Ammon's horn (tissue), 1 donor: Measurements from ENCODE around the gene RND3.

Experiments used
- DNase-seq: peaks from one replicate; pipeline ENCODE4 v3.0.0-alpha.2; 2016; ENCODE audit warnings: low spot score

RND3 gene, protein sequence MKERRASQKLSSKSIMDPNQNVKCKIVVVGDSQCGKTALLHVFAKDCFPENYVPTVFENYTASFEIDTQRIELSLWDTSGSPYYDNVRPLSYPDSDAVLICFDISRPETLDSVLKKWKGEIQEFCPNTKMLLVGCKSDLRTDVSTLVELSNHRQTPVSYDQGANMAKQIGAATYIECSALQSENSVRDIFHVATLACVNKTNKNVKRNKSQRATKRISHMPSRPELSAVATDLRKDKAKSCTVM

DNA sequence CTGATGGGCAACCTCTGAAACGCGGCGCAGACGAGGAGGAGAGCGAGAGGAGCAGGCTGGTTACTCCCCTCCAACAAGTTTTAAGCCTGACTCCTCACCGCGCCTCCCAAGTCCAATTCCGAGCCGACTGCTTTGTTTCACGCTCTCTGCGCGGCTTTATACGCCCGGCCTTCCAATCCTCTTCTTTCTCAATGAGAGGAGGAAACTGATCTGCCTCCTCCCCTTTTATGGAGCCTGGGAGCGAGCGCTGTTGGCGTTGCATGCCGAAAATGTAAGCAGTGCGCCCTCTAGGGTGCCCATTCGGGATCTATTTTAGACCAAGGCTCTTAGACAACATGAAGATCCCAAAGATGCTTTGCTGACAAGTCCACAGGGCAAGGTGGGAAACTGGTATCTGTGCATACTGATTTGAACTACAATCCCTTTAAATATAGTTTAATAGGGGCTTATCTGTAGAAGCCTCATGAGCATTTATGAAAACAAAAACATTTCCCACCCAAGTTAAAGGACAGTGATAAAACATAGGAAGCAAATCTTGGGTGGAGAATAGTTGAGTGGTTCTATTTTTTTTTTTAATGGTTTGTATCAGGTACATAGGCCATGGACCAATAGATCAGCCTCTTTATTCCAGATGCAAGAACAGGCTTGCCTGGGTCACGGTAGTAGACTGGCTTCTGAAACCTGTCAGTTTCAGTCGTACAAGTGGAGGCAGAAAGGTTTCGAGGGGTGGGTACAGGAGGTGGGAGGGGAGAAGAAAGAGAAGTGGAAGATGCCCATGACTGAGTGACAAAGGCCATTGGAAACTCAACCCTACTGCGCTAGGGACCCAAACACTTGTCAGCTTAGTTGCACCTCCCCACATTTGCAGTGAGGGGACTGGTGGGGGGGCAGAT lies at the start of gene RND3:
Gene RND3 (minus strand): TSS at position 131 of the 893 bp plus-strand sequence. CDS start 250 bp downstream, outside the sequence.
- DNase-seq: peak; percentile 96

DNA sequence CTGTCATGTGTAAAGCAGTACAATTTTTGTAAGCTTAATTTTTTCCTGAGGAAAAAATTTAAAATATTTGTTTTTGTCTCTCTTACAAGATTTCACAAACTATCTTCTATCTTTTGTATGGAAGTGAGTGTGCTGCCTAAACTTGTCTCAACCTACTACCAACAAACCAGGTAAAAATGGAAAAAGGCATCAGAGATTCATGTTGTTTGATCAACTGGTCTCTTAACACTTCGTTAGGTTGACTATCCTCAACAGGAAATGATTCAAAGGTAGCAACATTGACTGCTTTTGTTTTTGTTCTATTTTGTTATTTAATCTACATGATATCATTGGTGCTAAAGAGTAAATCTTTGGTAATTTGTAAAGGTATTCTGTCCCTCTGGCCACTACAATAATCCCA lies 47.7 kb upstream of the RND3 start:
- DNase-seq: no peak

DNA sequence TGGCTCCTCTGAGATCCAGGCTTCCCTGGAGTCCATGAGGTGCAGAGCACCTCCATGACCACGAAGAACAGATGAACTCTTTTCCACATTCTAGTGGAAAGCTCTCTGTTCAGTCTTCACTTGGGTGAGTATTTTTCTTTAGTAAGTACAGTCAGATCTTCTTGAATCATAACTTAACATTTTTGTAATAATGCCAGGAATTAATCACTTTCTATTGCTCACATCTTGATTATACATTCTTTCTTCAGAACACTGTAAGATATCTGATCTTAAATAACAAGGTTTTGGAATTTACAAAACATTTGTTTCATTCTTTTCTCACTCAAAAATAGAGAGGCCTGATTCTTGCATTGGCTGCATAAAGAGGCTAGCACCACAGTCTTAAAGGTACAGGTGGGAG lies 45.4 kb upstream of the RND3 start:
- no peak for DNase-seq

DNA sequence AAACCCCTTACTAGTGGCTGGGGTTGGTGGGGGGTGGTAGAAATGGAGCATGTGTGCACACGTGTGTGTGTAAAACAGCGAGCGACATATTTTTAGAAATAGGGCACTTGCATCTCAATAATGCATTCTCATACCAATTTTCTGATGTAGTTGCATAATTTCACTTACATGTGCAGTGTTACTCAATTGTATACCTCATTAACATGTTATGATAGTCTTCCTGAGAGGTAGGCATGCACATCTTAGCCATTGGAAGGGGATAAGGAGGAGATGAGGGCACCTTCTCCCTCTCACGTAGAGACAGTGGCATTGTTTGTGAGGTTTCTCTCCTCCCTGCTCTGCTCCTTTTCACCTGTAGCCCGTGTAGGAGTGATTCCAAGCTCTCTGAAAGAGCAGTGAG lies 44.6 kb upstream of the RND3 start:
- no peak for DNase-seq

DNA sequence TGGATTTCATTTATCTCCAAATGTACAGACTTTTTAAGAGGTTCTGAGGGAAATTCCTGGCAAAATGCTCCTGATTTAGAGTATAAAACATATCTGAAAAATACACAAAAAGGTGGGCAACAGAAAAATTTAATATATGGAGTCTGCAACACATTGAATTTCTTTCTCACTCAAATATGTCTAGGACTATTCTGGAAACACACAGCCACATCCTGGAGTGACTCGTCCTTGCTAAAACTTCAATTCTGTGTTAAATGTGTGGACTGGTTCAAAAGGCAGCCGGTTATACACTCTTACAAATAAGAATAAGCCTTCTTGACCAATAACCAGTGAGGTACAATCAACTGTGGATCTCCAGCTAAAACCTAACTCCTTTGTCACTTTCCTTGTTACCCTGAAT lies 44.1 kb upstream of the RND3 start:
- no peak for DNase-seq

DNA sequence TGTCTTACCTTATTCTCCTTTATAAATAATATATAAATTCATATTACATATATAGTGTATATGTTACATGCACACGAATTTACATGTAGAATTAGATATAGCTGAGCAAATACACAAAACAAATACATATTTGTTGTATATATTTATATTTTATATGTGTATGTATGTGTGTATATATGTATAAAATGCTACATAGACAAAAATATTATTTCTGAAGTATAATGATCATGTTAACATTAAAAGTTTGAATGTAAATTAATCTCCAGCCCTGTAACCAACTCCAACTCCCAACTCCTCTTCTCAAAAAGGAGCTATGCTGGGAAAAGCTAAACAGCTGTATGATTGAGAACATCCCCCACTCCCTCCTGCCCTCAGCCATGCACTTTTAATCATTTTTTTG lies 42.7 kb upstream of the RND3 start:
- no peak for DNase-seq

DNA sequence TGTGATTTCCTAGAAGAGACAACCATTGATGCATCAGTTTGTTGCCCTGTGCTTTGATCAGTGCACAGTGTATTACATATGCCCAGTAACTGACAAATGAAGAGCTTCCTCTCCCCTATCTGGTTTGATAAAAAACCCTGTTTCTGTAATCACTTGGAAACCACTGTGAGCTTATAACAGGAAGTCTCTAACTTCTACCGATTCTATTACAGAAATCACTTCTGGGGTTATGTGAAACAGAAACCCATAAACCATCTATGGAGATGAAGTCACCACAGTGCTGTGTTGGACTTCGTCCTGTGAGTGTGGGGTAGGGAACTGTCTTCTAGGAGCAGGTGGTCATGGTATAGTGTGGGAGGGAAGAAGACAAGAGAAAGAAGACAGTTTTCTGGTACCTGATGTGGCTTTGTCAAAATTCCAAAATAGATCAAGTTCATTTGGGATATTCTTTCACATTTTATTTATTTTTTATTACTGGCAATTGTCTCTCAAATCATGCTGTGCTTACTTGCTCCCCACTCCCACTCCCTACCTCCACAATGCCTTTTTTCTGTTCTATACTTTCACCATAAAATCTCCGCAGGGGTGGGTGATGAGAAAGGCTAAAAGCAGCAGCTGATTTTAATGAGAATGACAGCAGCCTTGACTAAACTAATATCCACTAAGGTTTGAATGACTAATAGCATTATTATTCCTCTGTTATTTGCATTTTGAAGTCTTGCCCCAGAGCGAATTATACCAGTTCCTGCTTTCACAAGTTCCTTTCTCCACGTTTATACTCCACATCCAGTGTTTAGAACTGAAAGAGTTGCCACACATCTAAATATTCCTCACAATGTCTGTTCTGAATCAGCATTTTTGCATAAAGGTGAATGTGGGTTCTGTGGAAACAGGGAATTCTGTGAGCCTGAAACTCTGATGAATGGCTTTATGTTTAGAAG lies 41.7 kb upstream of the RND3 start:
- DNase-seq: no peak

DNA sequence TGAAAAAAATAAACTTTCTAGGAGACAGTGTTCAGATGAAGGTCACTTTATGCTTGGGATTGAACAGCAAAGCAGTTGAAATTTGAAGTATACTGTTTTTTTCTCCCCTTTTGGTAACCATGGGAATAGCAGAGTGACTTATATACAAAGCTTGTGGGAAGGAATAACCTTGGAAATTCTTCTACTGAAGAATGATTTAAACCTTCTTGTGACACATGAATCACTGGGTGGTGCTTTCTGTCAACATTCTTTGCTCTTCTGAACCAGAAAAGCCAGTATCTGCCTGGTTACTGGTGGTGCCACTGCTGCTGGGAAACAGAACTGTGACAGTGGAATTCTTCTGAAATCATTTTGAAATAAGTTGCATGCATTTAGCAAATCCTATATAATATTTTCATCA lies 39.4 kb upstream of the RND3 start:
- DNase-seq: no peak

DNA sequence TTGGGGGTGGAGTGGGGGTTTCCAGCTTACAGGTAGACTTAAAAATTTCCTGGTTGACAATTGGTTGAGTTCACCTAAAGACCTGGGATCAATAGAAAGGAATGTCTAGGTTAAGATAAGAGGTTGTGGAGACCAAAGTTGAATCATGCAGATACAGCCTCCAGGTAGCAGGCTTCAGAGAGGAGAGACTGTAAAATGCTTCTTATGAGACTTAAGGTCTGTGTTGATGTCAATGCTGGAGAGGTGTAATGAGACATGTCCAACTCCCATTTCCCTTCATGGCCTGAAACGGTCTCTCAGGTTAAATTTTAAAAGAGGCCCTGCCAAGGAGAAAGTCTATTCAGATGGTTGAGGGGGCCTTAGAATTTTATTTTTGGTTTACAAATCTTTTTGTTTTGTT lies 38.5 kb upstream of the RND3 start:
- no peak for DNase-seq

DNA sequence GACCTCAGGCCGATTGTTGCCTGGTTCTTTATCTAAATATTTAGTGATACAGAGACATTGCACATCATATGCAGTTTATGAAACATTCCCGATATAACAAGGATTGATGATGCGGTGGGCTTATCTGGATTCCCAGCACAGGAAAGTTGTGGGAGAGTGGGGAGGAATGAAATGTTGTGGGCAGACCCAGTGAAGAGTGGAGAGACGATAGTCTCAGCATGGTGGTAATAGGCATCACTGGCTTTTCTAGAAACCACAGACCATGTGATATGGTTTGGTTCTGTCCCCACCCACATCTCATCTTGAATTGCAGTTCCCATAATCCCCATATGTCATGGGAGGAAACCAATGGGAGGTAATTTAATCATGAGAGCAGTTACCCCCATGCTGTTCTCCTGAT lies 34.8 kb upstream of the RND3 start:
- DNase-seq: no peak

DNA sequence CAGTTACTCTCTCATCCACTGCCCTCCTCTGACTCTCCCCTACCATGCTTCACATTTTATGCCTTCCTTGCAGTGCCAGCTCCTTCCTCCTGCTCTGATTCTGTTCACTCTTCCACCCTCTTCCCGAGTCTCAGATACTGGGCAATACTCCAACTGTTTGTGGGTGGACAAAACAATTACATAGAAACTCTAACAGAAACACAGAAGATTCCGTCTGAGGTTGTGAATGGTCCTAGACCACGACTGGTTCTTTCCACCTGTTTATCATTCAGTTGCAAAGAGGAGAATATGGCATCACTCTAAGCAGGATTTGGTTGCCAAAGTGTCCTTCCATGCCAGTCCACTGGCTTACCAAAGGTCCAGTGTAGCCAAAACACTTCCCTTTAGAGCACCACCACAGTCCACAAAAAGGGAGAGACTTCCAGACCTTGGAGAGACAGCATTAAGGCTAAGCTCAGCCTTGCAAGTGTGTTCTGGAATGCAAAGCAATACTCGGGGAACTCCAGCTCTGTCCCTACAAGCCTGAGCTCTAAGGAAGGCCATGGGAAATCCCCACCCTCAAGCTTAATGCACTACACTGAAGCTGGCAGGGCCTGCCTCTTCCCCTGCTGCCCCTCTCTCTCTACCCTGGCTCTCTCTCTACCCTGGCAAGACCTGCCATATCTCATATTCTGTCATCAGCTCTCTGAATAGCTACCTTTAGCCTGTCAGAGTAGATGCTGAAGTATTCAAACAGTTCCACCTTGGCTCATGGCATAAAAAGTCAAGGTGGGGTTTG lies 33.6 kb upstream of the RND3 start:
- DNase-seq: no peak

DNA sequence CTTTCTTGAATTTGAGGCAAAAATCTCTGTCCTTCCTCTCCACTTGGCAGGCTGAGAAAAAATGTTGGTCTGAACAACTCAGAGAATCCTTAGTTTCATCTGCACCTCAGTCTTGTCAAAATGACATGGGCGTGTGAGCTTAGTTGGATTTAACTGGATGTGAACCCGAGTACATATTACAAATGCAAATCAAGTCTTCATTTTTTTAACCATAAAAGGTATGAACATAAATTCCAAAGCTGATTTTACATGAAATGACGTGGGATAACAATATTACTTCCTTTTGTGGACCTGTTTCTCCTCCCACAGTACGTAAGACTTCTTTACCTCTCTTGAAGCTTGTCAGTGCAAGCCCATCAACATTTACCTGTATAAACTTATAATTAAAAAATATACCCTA lies 32.6 kb upstream of the RND3 start:
- no peak for DNase-seq

DNA sequence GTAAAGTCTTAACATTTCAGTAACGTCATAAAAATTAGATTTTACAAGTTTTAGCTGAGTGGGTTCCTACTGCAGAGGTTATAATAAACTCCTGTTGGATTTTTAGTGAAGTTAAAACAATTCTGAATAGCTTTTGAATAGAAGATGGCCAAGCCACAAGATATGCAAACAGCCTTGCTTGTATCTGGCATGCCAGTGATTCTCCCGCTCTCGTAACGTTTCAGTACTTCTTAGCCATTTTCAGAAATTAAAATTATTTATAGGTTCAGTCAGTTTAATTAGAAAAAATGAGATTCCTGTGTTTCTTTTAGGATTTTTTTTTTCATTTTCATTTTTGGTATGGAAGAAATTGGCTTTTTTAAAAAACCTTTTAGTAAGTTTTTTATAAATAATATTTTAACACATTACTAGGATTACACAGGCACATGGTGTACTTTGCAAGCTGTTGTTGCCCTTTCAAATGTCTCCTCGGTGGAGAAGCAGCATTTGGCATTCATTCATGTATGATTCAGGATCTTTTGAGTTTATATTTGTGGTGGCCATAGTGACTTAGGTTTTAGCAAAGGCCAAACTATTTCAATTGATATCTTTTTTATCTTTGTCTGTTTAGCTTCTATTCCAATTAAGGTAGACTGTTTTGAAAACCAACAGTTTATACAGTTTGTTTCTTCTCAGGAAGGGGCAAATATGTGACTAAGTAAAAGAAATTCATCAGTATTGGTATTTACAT lies 30.6 kb upstream of the RND3 start:
- peak; percentile 5 for DNase-seq

DNA sequence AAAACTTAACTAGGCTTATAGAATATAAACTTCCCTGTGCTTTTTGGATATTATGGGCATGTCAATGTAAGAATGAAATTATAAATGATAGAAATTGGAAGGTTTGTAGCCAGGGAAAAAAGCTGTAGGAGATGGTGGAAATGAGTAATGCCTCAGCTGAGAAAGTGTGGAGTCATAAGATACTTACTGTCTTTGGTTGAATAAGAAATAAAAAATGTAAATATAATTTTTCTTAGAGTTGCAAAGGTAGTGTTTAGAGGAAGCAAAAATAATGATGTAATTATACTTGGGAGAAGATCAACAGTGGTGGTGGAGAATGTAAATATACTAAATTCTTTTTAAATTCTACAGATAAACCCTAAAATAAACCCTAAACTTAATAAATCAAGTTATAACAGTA lies 26.2 kb upstream of the RND3 start:
- DNase-seq: no peak

DNA sequence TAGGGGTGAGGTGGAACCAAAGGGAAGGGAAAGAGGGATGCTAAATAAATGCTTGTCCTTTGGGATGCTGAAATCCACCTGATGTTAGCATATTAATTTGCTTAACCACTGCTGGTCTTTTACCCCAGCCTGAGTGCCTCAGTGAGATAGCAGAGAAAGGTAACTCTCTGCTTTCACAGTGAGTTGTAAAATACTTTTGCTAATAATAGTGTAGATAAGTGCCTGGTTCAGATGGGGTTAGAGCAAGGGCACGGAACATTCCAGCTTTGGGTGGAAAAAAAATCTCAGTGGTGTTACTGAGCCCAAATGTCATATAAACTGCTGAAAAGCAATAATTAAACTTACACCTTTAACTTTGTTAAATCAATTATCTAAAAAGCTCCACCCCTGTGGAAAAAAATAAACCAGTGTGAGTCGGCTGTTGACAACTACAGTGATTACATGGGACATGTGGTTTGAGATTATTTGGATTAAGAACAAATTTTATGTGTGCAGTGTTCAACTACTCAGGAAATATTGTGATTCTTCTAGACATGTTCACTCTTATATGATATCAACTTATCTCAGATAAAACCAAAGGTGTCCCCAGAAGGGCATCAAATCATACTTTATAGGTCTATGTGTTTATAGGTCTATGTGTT lies 21.1 kb upstream of the RND3 start:
- no peak for DNase-seq

DNA sequence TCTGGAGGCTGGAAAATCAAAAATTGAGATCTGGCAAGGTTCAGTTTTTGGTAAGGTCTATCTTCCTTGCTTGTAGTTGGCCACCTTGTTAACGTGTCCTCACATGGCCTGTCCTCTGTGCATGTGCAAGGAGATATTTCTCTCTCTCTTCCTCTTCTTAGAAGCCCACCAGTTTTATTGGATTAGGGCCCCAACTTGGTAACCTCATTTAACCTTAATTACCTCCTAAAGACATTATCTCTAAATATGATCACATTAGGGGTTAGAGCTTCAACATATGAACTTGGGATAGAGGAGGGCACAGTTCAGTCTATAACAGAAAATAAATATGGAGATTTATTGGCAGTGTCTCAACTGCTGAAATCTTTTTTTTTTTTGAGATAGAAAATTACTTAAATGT lies 19.6 kb upstream of the RND3 start:
- no peak for DNase-seq

DNA sequence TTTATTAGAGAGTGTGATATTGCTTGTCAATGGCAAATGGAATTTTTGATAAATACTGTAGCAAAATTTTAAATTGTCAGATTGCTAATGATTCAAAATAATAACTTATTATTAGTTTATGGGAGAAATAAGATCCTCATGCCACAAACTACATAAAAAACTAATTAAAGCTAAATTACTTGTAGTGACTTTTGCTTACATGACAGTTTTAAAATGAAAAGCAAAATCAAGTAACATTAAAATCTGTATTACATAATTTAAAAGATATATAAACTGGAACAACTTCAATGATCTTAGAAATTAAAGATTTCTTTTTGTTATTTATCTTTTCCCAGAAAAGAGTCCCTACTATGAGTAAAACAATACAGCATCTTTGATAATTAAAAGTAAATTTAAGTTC lies 17.7 kb upstream of the RND3 start:
- DNase-seq: no peak

DNA sequence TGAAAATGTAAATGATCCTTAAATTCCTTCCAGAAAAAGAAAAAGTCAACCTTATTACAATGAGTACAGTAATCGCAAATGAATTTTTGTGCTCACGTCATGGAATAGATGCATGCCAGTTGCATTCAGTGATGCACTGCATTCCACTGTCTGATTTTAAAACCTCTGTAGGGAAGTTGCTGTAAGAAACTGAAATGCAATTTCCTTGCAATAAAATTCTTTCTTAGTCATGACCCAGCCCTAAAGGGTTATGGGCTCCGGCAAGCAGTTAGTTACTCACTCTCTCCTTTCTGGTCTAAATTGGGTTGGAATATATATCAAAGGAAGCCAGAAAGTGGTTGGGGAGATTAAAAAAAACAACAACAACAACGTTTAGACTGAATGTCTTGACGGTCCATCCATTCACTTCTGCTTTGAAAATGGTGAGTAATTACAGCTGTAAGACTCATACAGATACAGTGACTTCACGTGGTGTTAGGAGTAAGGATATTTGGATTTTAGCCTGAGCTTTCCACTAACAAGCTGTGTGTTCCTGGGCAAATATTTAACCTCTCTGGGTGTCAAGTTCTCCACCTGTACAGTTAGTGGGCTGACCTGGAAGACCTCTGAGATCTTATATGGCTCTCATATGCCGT lies 8.6 kb upstream of the RND3 start:
- DNase-seq: no peak

DNA sequence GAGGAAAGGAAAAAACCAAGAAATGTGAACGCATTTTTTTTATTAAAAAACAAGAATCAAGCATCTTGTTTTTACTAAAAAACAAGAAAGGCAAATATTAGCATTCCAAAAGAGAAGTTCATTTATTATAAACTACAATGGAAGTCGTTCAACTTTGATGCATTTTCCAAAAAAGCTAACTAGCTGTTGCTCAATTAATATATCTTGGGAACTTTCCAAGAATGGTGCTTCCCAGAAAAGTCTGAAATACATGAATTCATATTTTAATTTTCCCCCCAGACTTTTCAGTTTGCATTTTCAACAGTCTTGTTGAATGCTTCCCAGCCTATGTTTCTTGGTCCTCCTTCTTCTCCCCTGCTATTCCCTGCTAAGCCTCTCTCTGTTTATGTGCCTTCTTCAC lies 7.5 kb upstream of the RND3 start:
- no peak for DNase-seq
